ENCODE data around the gene TTC28.

The TTC28 gene

DNA sequence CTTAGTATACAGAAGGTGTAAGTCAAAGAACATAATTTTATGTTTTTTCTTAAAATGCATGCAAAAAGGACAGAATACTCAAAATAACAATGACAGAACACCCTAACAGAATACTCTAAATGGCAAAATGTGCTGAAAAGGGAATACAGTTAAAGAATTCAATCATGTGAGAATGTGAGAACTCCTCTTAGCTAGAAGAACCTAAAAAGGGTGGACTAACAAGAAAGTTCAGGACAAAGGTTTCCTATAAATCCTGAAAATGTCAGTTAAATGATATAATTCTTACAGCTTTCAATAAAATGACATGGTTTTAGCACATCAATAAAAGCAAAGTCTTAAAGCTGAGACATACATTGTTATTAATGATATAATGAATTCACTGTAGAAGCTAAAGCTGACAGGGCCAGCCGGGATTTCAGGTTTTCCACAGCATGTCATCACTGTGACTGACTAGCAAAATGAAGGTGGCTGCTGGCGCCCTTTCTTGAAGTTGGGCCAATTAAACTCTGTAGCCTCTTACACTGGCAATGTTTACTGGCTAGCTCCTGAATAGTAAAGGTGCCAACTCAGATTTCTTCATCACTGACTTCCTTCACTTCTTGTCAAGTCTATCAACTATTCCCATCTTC, 244.4 kb downstream of the TTC28 start:
- DNase-seq, result no peak

DNA sequence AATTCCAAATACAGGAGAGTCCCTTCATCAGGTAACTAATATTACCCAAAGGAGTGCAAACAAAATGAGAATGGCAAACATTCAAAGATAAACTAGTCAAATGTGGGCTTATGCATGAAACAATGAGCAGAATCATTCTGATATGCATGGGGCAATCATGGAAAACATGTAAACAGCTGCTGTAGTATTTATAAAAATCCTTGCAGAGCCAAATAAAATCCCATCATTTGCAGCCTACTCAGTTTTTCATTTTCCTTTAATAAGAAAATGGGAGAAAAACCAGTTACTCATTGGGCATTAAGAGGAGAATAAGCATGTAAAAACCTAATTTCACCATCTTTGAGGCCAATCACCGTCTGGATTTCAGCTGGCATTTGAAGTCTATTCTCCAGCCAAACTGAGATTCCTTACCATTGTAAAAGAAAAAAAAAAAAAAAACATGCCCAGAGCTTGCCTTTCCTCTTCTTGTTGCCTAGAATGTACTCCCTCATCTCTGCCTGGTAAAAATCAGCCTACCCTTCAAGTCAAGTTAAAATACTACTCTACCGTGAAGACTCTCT, 249.1 kb downstream of the TTC28 start:
- DNase-seq, result no peak

DNA sequence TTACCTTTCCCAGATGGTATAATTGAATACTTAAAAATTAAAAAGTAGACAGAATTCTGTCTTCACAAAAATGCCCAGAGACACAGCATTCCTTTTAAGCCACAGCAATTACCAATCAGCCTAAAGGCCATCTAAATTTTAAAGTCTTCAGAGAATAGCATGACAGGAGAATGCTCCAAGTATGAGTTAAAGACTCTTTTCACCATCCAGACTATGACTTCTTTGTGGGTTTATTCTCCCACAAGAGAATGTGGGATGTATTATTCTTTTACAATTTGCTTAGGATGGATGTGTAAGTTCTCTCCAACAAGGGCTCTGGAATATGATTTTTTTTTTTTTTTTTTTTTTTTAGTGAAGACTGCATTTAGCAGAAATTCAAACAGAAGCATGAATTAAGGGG, 249.9 kb downstream of the TTC28 start:
- no peak for DNase-seq

DNA sequence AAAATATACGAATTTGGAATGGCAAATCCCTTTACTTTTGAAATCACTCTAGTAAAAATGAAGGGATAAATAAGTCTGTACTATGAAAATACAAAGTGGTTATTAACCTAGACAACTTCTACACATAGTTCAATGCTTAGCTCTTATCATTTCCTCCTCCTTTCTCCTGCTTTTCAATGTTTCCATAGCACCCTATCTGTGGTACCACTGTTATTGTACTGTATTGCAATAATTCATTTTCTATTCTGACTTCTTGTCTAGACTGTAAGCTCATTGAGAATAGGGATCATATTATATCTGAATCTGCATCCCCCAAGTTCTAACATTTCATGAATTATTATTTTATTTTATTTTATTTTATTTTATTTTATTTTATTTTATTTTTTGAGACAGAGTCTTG, 251.4 kb downstream of the TTC28 start:
- DNase-seq, result no peak

DNA sequence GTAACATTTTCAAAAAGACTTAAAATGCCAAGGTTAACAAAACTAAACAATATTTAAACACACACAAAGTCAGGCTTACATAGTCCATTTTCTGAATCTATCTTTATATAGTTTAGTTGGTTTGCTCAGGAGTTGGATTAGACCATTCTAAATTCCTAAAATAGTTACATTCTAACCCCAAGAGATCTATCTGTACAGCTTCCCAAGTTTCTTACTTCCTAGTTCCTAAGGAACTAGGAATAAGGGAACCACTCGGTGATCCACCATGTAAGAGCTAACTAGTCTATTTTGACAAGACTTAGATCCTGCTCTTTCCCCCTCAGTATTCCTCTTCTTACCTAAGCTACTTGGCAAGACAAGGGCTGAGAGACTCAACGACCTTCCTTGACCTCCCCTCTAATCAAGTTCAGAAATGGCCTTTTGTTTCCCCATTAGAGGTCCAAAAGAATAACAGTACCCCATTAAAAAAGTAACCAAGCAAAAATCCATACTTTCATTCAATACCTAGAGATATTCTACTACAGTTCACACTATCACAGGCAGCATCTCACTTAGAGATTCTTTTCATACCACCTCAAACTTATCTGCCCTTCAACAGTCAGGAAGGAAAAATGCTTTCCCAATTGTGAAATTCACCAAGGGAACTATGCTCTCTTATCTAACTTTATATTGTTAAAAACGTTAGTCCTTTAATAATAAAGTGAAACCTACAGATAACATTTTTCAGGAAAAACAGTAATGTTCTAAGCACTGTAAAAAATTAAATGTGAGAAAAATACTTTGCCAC, 253.1 kb downstream of the TTC28 start:
- no peak for DNase-seq

DNA sequence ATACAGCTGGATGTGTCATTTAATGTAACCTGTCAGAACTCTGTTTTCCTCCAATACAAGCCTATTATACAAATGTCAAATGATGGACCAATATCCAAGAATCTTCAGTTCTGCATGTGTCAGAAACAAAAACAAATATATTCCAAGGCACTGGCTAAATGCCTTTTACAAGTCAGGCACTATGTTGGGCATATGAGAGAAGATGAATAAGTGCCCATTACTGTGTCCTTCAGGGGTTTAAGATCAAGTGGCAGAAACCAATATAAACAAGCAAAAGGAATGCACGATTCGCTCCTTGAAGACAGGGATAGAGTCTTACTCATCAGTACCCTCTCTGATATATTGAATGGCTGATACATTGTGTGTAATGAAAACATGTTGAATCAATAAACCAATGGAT, 254.4 kb downstream of the TTC28 start:
- DNase-seq, result no peak

DNA sequence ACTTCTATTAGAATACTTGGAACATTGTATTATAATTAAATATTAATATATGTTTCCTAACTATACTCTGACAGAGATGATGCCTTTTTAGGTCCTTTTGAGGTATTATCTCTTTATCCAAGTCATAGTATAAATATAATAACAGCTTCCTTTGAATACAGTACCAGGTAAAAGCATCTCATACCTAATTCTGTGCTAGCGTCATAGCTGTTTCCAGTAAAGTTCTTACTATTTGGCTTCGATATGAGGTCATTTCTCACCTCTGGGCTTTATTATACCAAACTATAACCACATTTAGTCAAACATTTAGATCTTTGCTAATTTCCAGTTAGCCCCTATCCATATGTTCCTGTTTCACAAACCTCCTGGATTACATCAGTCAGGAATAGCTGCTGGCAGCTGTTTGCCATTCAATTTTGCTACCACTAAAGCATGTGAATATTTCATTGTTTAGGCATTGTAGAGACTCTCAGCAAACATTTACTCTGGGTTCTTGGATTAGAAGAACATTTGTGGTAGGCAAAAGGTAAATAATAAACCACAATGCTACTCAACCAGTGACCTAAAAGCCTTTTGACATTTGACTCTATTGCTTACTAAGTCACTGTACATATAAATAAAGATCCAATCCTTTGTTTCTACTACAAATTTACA, 255.1 kb downstream of the TTC28 start:
- no peak for DNase-seq

DNA sequence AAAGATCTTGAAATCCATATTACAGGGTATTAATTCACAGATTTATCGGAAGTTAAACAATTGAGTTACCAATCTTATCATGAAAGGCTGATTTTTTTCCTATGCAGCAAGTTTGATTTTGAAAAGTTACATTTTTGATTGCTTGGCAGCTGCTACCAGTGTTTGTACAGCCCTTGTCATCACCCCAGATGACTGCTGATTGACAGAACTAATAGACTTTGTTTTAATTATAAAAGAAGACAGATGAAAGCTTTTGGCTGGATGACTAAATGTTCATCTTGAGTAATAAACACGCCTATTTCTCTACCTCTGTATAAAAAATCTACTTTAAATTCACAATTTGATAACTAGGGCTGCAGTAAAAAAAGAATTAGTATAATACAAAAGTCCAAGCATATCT, 259.7 kb downstream of the TTC28 start:
- no peak for DNase-seq

DNA sequence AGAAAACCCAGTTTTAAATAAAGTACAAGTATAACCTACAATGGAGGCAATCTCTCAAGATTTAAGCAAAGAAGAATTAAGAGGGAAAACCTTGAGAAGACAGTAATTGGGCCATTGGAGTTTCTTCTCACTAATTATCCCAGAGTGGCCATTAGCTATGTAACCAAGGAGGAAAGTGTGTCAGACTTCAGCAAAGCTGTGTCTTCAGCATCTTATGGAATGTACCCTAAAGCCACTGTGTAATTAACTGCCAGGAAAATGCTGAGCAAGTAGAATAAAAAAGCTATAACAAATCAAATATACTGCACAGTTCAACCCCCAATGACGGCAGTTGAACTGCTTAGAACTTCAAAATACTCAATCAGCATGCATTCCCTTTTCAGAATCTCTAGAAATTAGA, 261.6 kb downstream of the TTC28 start:
- no peak for DNase-seq

DNA sequence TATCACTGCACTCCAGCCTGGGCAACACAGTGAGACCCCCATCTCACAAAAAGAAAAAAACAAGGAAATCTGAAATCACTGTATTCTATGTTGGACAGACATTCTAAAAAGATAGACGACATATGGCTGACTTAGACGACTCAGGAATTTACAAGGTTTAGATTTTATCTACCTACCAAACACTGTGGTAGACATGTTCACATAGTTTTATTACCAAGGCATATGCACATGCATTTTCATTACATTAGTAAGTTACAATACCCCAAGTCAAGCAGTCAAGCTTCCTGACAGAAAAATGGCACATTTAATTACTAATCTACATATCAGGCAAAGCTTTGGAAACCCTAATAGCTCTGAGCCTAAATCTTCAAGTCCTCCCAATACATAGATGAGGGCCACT, 262.2 kb downstream of the TTC28 start:
- DNase-seq, result no peak

DNA sequence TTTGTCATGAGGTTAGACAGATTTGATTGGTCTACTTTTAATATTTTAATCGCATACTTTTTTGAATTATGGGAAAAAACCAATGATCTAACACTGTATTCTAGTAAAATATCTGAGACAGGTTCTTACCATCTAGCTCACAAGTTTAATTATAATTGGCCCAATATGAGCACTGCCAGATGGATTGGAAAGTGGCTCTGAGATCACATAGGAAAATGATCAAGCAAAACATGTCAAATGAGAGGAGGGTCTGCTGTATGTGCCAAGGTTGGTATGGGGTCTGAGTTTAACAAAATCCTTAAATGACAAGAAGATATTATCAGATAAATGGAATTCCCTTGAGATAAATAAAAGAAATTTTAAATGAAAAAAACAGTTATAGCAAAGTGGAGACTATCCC, 264.7 kb downstream of the TTC28 start:
- DNase-seq, result no peak

DNA sequence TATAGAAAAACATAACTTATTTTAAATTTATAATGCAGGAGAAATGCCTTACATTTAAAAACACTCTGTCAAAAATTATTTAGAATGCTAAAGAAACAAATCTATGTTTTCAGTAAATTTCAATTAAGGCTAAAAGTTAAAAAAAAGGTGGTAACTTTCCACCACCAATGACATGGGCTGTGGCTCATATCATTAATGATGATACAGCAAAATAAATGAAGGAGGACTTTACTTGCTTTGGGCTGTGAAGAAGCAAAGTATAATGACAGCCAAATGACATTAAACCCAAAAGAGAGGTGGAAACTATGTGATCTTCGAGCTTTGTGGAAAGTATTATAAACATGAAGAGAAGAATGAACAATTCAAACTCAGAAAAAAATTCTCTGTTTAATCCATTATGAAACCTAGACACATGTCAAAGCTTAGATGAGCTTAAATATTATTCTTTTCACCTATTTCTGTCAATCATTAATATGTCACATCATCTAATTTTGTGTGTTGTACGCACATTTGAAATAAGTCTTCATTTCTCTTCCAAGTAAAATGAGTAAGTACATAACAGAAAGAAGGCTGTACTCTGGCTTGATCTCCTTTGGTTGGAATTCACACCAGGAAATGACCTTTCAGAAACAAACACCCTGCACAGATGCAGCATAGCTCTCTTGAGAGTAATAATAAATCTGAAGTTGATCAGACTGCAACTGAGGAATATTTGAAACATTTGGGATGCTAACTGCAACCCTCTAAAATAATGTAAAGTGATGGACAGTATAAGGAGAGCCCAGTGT, 265.8 kb downstream of the TTC28 start:
- no peak for DNase-seq

DNA sequence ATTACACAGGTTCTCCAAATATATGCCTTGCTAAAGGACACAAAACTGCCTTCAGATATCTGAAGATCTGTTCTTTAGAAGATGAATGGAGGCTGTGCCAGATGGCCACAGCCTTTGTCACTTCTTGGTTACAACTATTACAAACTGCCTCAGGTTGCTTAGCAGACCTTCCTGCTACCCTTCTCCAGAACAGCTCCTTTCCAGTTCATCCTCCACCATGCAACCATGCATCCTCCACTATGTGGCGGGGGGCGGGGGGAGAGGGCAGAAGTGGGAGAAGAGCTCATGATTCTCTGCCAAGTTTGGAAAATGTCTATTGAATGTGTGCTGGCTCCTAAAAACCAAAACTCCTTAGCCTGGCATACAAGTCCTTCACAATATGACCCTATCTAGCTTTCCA, 267.5 kb downstream of the TTC28 start:
- no peak for DNase-seq

DNA sequence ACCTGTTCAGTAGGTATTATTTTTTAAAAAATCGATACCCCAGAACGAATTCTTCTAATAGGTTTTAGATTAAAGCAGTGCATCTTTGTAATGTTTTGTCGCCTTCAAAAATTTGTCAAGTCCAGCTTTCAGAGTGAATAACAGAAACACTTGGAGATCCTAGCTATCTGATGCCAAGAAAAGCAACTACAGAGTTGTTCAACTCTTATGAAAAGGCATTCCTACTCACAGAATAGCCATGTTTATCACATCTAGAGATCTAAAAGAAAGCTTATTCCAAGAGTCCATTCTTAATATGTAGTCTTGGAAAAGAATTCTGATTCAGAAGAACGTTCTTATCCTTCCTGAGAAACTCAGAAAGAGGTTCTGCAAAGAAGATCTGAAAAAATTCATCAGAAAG, 268.5 kb downstream of the TTC28 start:
- no peak for DNase-seq

DNA sequence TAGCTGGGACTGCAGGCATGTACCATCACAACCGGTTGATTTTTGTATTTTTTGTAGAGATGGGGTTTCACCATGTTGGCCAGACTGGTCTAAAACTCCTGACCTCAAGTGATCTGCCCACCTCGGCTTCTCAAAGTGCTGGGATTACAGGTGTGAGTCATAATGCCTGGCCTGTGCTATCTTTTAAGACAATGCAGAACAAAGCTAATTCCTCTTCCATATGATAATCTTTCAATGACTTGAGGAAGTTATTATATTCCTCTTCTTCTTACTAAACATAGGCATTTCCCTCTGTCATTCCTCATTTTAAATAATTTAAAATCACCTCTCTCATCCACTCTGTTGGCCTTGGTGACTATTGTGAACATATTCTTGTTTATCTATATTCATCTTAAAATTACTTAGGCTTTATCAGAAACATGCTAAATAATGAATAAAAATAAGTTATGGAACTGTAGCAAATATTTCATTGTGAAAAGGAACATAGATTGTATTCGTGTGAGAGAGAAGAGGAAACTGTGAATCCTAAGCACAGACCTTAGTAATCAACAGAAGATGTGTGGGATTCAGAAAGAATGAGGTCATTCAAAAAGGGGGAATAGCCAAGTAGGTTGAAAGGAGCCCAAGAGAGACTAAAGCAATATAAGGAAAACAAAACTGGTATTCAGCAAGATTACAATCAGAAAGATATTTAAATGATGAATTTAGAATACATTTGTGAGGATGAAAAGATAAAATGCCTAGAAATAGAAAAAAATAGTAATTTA, 269.4 kb downstream of the TTC28 start:
- DNase-seq, result no peak

DNA sequence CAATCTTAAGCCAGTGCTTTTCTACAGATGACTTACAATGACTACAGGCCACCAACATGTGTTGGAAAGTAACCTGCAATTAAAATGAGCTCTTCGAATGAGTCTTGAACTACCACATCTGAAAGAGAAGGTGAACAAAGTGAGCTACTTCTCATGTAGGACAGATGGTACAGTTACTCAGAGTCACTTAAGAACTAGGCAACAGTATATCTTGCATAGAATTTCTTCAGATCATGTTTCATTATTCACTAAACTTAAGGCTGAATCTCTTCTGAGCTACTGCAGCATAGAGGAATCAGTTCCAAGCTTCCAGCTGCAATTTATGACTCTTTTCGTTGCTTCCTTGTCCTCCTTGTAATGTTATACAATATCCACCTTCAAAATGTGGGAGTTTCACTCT, 270.9 kb downstream of the TTC28 start:
- DNase-seq, result no peak

DNA sequence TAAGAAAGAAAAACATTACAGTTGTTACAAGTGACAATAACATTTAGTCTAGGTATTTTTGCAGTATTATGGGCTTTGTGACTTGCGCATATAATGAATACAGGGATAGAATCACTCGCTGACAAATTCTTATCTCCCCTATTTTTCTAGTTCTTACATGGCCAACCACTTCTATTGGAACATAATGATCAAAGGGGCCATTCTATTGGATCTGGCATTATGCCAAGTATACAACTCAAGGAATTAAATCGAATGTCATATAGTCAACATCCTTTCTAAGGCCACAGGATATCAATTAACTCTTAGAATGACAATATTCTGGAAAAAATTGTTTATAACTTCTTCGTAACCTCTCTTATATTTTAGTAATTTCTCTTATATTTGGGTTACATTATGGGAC, 272.0 kb downstream of the TTC28 start:
- no peak for DNase-seq

DNA sequence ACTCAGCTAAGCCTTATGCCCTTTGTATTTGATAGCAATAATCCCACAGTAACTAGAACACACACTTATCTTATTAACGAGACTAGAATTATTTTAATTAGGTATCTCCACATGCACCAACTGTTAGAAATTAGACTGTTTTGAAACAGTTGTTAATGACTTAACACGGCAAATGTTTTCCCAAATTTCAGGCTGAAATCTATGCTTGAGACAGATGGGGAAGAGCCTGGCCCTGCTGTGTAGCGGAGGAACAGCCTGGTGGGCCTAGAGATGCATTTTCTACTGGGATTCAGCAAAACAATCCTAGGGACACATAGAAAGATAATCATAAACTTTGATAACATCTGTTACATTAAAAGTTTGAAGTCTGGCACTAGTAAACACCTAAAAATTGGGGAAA, 273.4 kb downstream of the TTC28 start:
- no peak for DNase-seq

DNA sequence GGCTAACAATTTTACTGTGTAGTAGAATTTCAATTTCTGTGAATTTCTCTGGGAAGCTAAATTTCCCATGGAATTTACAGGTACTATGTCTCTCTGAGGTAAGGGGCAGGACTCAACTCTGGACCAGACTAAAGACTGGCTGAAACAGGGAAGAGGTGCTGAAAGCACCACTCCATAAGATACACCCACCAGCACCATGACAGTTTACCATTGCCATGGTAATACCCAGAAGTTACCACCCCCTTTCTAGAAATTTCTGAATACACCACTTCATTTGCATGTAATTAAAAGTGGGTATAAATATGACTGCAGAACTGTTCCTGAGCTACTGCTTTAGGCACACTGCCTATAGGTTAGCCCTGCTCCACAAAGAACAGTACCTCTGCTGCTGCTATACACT, 274.1 kb downstream of the TTC28 start:
- DNase-seq, result no peak

DNA sequence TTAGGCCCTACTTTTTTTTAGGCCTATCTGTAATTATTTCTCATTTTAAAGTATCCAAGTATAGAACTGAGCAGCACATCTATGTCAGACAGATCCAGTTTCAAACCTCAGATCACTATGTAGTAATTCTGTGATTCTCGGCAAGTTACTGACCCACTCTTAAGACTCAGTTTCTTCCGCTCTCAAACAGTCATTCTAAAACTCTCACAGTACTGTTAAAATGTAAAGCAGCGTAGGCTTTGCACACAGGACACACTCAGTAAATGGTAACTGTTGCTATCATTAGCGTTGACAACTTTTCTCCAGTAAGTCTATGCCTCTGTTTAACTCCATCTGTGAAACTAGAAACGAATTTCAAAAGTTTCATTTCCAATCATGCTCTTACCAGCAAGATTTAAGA, 277.1 kb downstream of the TTC28 start:
- DNase-seq, result no peak

DNA sequence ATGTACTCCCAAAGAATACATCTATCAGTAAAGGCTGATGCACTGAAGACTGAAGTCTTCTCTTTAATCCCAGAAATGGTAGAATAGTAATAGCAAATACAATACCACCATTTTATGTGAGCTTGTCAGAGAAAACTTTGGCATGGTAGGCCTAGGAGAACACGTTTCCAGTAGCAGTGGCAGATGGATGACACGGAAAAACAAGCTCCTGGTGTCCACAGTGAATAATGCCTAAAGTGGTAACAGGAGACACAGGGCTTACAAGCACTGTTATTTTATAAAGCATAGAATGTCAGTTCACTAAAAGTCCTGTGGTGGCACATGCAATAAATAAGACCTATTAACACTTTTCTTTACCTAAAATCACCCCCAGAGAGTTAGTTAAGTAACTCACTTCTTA, 277.6 kb downstream of the TTC28 start:
- no peak for DNase-seq

DNA sequence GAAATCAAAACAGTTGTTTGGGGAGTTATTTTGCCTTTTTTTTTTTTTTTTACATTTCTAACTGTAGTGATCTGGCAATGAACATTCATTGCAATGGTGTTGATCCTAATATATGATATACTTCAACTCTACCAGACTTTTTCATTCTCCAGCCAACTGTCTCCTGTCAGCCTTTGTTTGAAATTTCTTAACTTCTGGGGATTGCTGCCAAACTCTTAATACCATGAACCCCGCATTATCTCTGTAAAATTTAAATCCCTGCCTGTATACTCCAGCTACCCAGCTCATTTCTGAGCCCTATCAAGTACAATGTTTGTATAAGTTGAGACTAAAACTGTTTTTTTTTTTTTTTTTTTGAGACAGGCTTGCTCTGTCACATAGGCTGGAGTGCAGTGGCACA, 280.7 kb downstream of the TTC28 start:
- DNase-seq, result no peak

DNA sequence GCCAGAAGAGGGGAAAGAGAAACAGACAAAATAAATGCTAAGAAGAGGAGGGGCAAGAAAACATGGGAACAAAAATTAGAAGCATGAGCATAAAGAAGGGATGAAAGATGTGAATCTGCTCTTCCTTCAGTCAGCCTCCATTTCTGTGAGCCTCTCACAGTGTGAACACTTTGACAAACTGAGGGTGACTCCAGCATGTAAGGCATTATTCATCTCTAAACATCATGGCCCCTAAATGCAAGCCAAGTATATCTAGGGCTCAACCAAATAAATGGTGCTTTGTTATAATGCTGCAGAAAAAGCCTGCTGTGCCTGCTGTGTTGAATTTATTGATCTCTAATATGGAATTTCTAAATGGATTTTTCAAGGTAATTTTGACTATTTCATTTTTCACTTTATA, 281.3 kb downstream of the TTC28 start:
- DNase-seq, result no peak

All from bone marrow (tissue), 2 donors.